Measurements from ENCODE around the gene GSX1.
"Not testable (repeated sequence)": the region's sequence is repeated elsewhere in the genome, so short reads cannot be mapped to it uniquely, and the experiment has no call there.

GSX1 gene

GRCh38 chr13:27792393-27793218 lies at the start of gene GSX1:
Gene GSX1 (plus strand): TSS chr13:27792483. CDS start chr13:27792691, 208 bp downstream.
- peak; percentile 83 for DNase-seq (ENCODE audit: low spot score)

GRCh38 chr13:27744801-27745200 lies 47.5 kb upstream of the GSX1 start:
- no peak for DNase-seq (ENCODE audit: low spot score)

GRCh38 chr13:27745301-27745700 lies 47.0 kb upstream of the GSX1 start:
- no peak for DNase-seq (ENCODE audit: low spot score)

GRCh38 chr13:27748143-27748542 lies 44.1 kb upstream of the GSX1 start:
- DNase-seq (ENCODE audit: low spot score) = not testable (repeated sequence)

GRCh38 chr13:27751953-27752532 lies 40.2 kb upstream of the GSX1 start:
- no peak for DNase-seq (ENCODE audit: low spot score)

- no peak for DNase-seq (ENCODE audit: low spot score)
These were observed 26.6 kb upstream of the GSX1 start for GRCh38 chr13:27765650-27766049.

GRCh38 chr13:27770809-27771208 lies 21.5 kb upstream of the GSX1 start:
- no peak for DNase-seq (ENCODE audit: low spot score)

GRCh38 chr13:27772651-27773425 lies 19.4 kb upstream of the GSX1 start:
- no peak for DNase-seq (ENCODE audit: low spot score)

- DNase-seq (ENCODE audit: low spot score) = no peak
These were observed 18.1 kb upstream of the GSX1 start for GRCh38 chr13:27774169-27774568.

- DNase-seq (ENCODE audit: low spot score) = no peak
These were observed 17.6 kb upstream of the GSX1 start for GRCh38 chr13:27774651-27775050.

GRCh38 chr13:27775943-27776342 lies 16.3 kb upstream of the GSX1 start:
- no peak for DNase-seq (ENCODE audit: low spot score)

GRCh38 chr13:27782151-27782550 lies 10.1 kb upstream of the GSX1 start:
- no peak for DNase-seq (ENCODE audit: low spot score)

GRCh38 chr13:27783111-27783510 lies 9.2 kb upstream of the GSX1 start:
- no peak for DNase-seq (ENCODE audit: low spot score)

GRCh38 chr13:27788271-27788670 lies 4.0 kb upstream of the GSX1 start:
- DNase-seq (ENCODE audit: low spot score) = no peak

GRCh38 chr13:27789153-27789494 lies 3.2 kb upstream of the GSX1 start:
- DNase-seq (ENCODE audit: low spot score) = no peak

GRCh38 chr13:27789495-27790303 lies 2.6 kb upstream of the GSX1 start:
- DNase-seq (ENCODE audit: low spot score) = no peak

- no peak for DNase-seq (ENCODE audit: low spot score)
These were observed 1.8 kb upstream of the GSX1 start for GRCh38 chr13:27790523-27790922.

GRCh38 chr13:27791146-27791900 lies 960 bp upstream of the GSX1 start:
- DNase-seq (ENCODE audit: low spot score) = no peak

GRCh38 chr13:27791901-27792392 lies 336 bp upstream of the GSX1 start:
- DNase-seq (ENCODE audit: low spot score) = no peak

- DNase-seq (ENCODE audit: low spot score) = no peak
These were observed 1.5 kb downstream of the GSX1 start for GRCh38 chr13:27793507-27794367.
